GM06990 (cell line): Measurements from ENCODE around the gene SNX10.

Experiments
- DNase-seq: peaks from one replicate; pipeline ENCODE4 v3.0.0-alpha.2; 2011; ENCODE audit not compliant: insufficient read length; ENCODE audit errors: extremely low read depth
- H3K27me3 ChIP-seq: replicated peaks from 2 replicates; pipeline ENCODE4 v1.6.0; 2011; ENCODE audit warnings: low read length; ENCODE audit not compliant: control insufficient read depth, insufficient read depth
- H3K36me3 ChIP-seq: 2 replicates; pipeline ENCODE4 v1.5.1; 2011; ENCODE audit warnings: low read length; ENCODE audit not compliant: control insufficient read depth, insufficient read depth
- H3K4me3 ChIP-seq: replicated peaks from 2 replicates; pipeline ENCODE4 v1.5.1; 2011; ENCODE audit warnings: low read depth, mild to moderate bottlenecking, control low read depth, low read length
- TF ChIP-seq, protein P1 (sequence below): IDR thresholded peaks from 2 replicates; pipeline ENCODE4 v1.5.1; 2011; ENCODE audit warnings: low read length, control low read depth, mild to moderate bottlenecking, inconsistent platforms; ENCODE audit not compliant: insufficient read depth, poor library complexity, severe bottlenecking

SNX10 gene

DNA sequence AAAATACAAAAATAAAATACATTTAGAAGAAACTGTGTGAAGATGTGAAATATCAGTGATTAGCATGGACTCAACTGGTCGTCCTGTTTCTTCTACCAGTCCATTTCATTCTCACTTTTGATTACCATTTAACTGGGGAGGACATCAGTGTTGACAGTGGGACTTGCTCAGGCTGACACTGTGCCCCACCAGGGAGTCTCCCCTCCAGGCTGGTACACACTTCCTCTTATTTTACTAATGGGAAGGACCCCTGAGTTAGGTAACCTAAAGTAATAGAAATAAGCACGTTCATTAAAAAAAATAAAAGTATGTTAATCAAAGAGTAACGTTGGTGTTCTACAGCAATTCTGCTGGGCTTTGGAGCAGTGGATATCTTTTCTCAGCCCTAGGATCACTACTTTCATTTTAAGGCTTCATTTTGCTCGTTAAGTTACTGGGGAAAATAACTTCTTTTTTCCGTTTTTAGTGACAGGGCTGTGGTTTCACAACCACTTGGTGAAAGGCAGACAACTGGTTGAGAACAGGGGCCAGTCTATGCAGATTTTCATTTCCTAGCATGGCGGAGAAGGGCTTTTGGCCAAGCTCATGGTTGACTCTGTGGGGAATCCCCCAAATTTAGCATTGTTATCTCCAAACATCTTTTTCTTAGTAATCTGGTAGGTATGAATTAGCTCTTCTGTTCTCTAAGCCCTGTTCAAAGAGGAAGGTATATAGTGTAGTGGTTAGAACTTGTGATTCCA lies 2.1 kb downstream of the SNX10 start:
- Histone ChIP-seq H3K36me3 (no peaks in the 10 kb centered on the region), H3K4me3 (peak overlapping the region; percentile 89), H3K27me3 (no peaks in the 10 kb centered on the region)
- DNase-seq: peak; percentile 64
- TF ChIP-seq, protein P1, sequence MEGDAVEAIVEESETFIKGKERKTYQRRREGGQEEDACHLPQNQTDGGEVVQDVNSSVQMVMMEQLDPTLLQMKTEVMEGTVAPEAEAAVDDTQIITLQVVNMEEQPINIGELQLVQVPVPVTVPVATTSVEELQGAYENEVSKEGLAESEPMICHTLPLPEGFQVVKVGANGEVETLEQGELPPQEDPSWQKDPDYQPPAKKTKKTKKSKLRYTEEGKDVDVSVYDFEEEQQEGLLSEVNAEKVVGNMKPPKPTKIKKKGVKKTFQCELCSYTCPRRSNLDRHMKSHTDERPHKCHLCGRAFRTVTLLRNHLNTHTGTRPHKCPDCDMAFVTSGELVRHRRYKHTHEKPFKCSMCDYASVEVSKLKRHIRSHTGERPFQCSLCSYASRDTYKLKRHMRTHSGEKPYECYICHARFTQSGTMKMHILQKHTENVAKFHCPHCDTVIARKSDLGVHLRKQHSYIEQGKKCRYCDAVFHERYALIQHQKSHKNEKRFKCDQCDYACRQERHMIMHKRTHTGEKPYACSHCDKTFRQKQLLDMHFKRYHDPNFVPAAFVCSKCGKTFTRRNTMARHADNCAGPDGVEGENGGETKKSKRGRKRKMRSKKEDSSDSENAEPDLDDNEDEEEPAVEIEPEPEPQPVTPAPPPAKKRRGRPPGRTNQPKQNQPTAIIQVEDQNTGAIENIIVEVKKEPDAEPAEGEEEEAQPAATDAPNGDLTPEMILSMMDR: no peak

DNA sequence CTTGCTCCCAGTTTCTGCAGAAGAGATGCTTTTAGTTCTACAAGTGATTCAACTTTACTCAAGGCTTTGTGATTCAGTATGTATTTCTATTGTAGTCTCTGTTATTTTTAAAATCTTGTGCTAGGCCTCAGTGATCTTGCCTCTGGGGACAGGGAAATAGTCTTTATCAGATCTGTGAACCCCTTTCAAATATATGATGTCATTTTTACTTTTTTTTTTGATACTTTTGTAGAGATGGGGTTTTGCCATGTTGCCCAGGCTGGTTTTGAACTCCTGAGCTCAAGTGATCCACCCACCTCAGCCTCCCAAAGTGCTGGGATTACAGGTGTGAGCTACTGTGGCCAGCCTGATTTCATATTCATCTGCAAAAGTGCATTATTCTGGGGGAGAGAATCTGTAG lies 3.4 kb downstream of the SNX10 start:
- Histone ChIP-seq H3K27me3 (no peaks in the 10 kb centered on the region), H3K36me3 (no peaks in the 10 kb centered on the region), H3K4me3 (no peak overlapping the region)
- no peak for DNase-seq
- TF ChIP-seq, protein P1: no peak

DNA sequence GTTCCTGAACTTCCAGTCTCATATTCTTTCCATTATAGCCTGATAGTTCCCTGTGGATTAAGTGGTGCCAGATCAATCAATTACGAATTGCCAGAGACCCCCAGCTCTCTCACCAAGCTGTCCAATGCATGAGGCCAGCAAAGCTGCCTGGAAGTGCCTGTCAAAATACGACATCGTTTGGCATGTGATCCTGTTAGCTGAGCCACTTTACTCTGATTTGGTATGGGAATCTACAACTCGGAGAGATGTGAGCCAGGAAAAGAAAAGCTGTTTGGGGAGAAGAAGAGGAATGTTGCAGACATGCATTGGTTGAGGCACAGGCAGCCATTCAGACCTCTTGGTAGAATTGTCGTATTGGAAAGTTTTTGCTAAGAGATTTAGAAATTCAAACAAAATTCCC lies 3.9 kb downstream of the SNX10 start:
- Histone ChIP-seq H3K27me3 (no peaks in the 10 kb centered on the region), H3K4me3 (no peak overlapping the region), H3K36me3 (no peaks in the 10 kb centered on the region)
- DNase-seq: no peak
- TF ChIP-seq, protein P1: no peak

DNA sequence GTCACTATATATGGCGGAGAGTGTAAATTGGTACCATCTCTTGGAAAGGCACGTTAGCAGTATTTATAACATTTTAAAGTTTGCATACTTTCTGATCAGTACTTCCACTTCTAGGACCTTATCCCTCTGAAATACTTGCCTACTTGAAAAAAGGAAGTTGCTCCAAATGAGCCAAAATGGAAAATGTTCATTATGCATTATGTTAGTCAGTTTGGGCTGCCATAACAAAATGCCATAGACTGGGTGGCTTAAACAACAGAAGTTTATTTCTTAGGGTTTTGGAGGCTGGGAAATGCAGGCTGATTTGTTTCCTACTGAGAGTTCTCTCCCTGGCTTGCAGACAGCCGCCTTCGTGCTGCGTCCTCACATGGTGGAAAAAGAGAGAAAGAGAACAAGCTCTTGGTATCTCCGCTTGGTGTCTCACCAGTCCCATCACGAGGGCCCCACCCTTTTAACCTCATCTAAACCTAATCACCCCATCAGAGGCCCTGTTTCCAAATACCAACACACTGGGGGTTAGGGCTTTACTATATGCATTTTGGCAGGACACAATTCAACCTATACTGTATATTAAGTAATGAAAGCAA lies 6.9 kb downstream of the SNX10 start:
- Histone ChIP-seq H3K4me3 (no peak overlapping the region), H3K36me3 (peaks cover 3% of the 10 kb centered on the region; the same call in 1 of the 2 replicates), H3K27me3 (no peaks in the 10 kb centered on the region)
- no peak for DNase-seq
- TF ChIP-seq, protein P1: no peak

DNA sequence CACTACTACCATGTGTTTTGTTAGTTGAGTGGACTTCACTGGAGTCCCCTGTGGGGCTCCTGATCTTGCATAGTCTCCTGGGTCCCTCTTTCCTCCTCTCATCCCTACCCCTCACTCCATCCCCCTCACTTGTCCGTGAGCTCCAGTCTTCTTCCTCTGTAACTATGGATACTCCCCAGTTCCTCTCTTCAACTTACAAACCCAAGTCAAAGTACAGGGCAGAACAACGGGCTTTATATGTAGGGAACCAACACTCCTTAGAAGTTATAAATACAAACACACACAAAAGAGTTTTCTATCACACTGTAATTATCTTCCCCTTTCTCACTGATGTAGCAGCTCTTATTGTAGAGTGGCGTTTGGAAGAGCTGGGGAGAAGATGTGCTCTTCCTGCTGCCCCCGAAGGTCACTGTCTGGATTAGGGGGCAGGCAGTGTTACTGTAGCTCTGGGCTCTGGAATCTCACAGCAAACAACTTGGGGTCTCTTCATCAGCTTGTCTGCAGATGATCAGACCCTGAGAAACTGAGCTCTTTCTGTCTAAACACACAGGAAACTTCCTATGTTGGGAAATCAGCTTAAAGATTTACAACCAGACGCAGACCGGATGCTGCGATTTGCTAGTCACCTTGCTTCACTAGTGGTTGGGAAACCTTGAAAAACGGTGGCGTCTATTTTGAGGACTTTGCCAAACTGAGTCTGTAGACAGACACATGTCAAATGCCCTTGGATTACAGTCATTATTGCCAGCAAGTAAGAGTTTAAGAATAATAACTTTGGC lies 13.6 kb downstream of the SNX10 start:
- no peak overlapping the region for H3K4me3 ChIP-seq
- TF ChIP-seq, protein P1: no peak
- H3K27me3 ChIP-seq: no peaks in the 10 kb centered on the region
- DNase-seq: no peak
- peaks cover 3% of the 10 kb centered on the region; the same call in 1 of the 2 replicates for H3K36me3 ChIP-seq
